HFFc6 (cell line): ENCODE measurements around the gene FUOM. TPM values are rescaled to one million over a fixed set of nuclear protein-coding genes. Genes with fewer than 3 reads are reported as not detected.

ENCODE experiments used
- DNase-seq: peaks from one replicate; pipeline ENCODE4 v3.0.0-alpha.2; 2018
- H3K27ac Mint-ChIP-seq: 2 replicates; pipeline ENCODE4 v1.8.0; 2020; ENCODE audit warnings: mild to moderate bottlenecking, mixed read lengths
- H3K27me3 Mint-ChIP-seq: 2 replicates; pipeline ENCODE4 v1.8.0; 2021; ENCODE audit warnings: mild to moderate bottlenecking, moderate library complexity, mixed read lengths; ENCODE audit not compliant: insufficient read depth
- H3K36me3 Mint-ChIP-seq: 2 replicates; pipeline ENCODE4 v1.8.0; 2021; ENCODE audit warnings: low read depth, mixed read lengths
- H3K4me1 Mint-ChIP-seq: 2 replicates; pipeline ENCODE4 v1.8.0; 2020; ENCODE audit warnings: low read depth, mixed read lengths
- H3K4me3 Mint-ChIP-seq: 2 replicates; pipeline ENCODE4 v1.8.0; 2020; ENCODE audit warnings: mild to moderate bottlenecking, moderate library complexity, mixed read lengths
- H3K9me3 Mint-ChIP-seq: 2 replicates; pipeline ENCODE4 v1.8.0; 2020; ENCODE audit warnings: mild to moderate bottlenecking, mixed read lengths
- microRNA-seq: library from miRNA; unstranded; fragments of <30 nt; microRNA quantifications from one replicate; pipeline ENCODE4, GENCODE V29; 2019
- total RNA-seq, 6 experiments: library from RNA; stranded (reverse); fragmentation: NEBNext Ultra II Directional; extraction: Animal tissue kit (Norgen Biotek cat#: 25700); gene quantifications; 2 replicates in 1 of 6; 3 replicates in 5 of 6; pipeline ENCODE4 v1.2.3, GENCODE V29; 2021
- TF ChIP-seq, protein P1 (sequence below): fragments of 200-600 bp; sonication (generic); IDR thresholded peaks from 2 replicates; pipeline ENCODE4 v1.5.0; 2021; ENCODE audit warnings: antibody characterized with exemption, mild to moderate bottlenecking

Gene FUOM
- total RNA-seq, 6 experiments from 2014 or later = 0.55 to 8.9 (median 7.8) TPM

DNA sequence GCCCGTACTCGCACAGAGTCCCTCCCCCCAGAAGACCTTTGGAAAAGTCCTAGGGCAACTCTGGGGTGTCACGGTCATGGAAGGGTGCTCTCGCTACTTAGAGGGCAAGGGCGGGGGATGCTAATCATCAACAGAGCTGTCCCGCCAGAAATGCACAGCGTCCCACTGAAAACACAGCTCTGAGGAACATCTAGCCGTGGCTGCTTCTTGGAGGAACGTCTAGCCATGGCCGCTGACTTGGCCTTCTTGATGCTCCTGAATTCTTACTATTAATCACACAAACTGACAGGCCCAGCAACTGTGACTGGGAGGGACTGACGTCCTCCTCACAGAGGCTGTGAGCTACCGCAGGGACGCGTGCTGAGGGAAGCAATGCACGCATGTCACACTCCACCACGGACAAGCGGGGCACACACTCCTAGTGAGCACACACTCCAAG is 50.9 kb downstream of the FUOM start:
- Mint-ChIP-seq H3K4me1 (peaks cover 33% of the 10 kb centered on the region), H3K36me3 (peaks cover 13% of the 10 kb centered on the region), H3K4me3 (peak overlapping the region; percentile 98), H3K9me3 (no peaks in the 10 kb centered on the region), H3K27me3 (peaks cover 4% of the 10 kb centered on the region), H3K27ac (peak overlapping the region; percentile 99)
- TF ChIP-seq, protein P1, sequence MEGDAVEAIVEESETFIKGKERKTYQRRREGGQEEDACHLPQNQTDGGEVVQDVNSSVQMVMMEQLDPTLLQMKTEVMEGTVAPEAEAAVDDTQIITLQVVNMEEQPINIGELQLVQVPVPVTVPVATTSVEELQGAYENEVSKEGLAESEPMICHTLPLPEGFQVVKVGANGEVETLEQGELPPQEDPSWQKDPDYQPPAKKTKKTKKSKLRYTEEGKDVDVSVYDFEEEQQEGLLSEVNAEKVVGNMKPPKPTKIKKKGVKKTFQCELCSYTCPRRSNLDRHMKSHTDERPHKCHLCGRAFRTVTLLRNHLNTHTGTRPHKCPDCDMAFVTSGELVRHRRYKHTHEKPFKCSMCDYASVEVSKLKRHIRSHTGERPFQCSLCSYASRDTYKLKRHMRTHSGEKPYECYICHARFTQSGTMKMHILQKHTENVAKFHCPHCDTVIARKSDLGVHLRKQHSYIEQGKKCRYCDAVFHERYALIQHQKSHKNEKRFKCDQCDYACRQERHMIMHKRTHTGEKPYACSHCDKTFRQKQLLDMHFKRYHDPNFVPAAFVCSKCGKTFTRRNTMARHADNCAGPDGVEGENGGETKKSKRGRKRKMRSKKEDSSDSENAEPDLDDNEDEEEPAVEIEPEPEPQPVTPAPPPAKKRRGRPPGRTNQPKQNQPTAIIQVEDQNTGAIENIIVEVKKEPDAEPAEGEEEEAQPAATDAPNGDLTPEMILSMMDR = no peak
- DNase-seq = no peak

DNA sequence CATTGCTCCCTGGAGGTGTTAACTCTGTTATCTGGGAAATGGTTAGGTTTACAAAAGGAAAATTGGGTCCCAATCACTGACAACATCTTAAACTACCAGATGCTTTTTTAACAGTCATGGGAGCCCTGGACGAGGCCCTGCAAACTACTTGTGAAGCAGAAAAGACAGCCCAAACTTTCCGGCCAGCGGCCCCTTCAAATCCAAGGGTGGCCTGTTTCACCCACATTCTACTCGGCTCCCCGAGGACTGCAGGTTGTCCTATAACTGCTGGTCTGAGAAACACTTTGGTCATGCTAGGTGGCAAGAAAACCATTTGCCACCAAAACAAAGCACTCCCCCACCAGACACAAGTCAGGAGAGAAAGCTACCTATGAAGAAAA is 51.7 kb downstream of the FUOM start:
- TF ChIP-seq, protein P1 = no peak
- H3K9me3 Mint-ChIP-seq = no peaks in the 10 kb centered on the region
- no peak for DNase-seq
- no peak overlapping the region for H3K4me3 Mint-ChIP-seq
- H3K27me3 Mint-ChIP-seq = peaks cover 4% of the 10 kb centered on the region
- peaks cover 13% of the 10 kb centered on the region for H3K36me3 Mint-ChIP-seq
- peaks cover 33% of the 10 kb centered on the region for H3K4me1 Mint-ChIP-seq
- no peak overlapping the region for H3K27ac Mint-ChIP-seq

Small RNA genes within 50 kb of the gene (microRNA-seq; reads per million reads assigned to microRNA genes)
- 14.7 reads per million, percentile 19 among the genes with 10 or more reads in this experiment for gene MIR3944

Other genes with a start within 250 kb of the FUOM start
- gene KNDC1, start 197.8 kb downstream of the FUOM start, total RNA-seq = under 1 TPM in 3 of 6 experiments, not detected in 3; 0.05 to 1.00 (median 0.28) TPM
- gene UTF1, start 127.8 kb downstream of the FUOM start, total RNA-seq = not detected
- gene VENTX, start 120.2 kb downstream of the FUOM start, total RNA-seq = not detected
- gene ADAM8, start 81.2 kb downstream of the FUOM start, total RNA-seq = 1 to 10 TPM in 5 of 6 experiments, under 1 TPM in 1; 0.99 to 2.9 (median 1.2) TPM
- 10 to 100 TPM; 72.5 to 80.8 (median 77.7) TPM for gene TUBGCP2, start 49.1 kb downstream of the FUOM start, total RNA-seq
- gene ZNF511, start 49.1 kb downstream of the FUOM start, total RNA-seq = 10 to 100 TPM; 45.7 to 62.0 (median 52.7) TPM
- gene CALY, start 21.1 kb downstream of the FUOM start, total RNA-seq = under 1 TPM in 1 of 6 experiments, not detected in 5; 0.31 TPM
- gene PRAP1, start 10.6 kb downstream of the FUOM start, total RNA-seq = not detected
- gene ECHS1, start 15.3 kb upstream of the FUOM start, total RNA-seq = 100 to 1,000 TPM; 105 to 137 (median 114) TPM
- gene PAOX, start 21.2 kb upstream of the FUOM start, total RNA-seq = 1 to 10 TPM; 2.4 to 4.9 (median 3.6) TPM
- gene MTG1, start 36.1 kb upstream of the FUOM start, total RNA-seq = 10 to 100 TPM; 23.7 to 33.0 (median 26.6) TPM
- 1 to 10 TPM in 2 of 6 experiments, under 1 TPM in 4; 0.31 to 2.9 (median 0.40) TPM for gene SPRN, start 66.6 kb upstream of the FUOM start, total RNA-seq
- gene SCART1, start 95.9 kb upstream of the FUOM start, total RNA-seq = 1 to 10 TPM in 3 of 6 experiments, under 1 TPM in 3; 0.59 to 1.3 (median 1.0) TPM
- gene CYP2E1, start 169.3 kb upstream of the FUOM start, total RNA-seq = 1 to 10 TPM in 2 of 6 experiments, under 1 TPM in 4; 0.45 to 1.3 (median 0.83) TPM
- gene SYCE1, start 207.6 kb upstream of the FUOM start, total RNA-seq = not detected